ENCODE data around the gene NMT1.
"Not testable (repeated sequence)": the region's sequence is repeated elsewhere in the genome, so short reads cannot be mapped to it uniquely, and the experiment has no call there.

NMT1 gene

GRCh38 chr17:45123930-45124796 lies 63.0 kb downstream of the NMT1 start:
- peak; percentile 8 for DNase-seq

GRCh38 chr17:45124797-45125122 lies 63.6 kb downstream of the NMT1 start:
- DNase-seq = not testable (repeated sequence)

GRCh38 chr17:45125509-45125908 lies 64.4 kb downstream of the NMT1 start:
- DNase-seq = no peak

GRCh38 chr17:45127207-45127547 lies 66.1 kb downstream of the NMT1 start:
- DNase-seq = no peak

GRCh38 chr17:45127548-45128300 lies 66.6 kb downstream of the NMT1 start:
- no peak for DNase-seq

GRCh38 chr17:45128331-45128730 lies 67.2 kb downstream of the NMT1 start:
- DNase-seq = no peak

- DNase-seq = no peak
These were observed 67.9 kb downstream of the NMT1 start for GRCh38 chr17:45128989-45129388.

- no peak for DNase-seq
These were observed 68.4 kb downstream of the NMT1 start for GRCh38 chr17:45129426-45129939.

- no peak for DNase-seq
These were observed 69.0 kb downstream of the NMT1 start for GRCh38 chr17:45129940-45130680.

- no peak for DNase-seq
These were observed 69.8 kb downstream of the NMT1 start for GRCh38 chr17:45130681-45131615.

- DNase-seq = no peak
These were observed 70.7 kb downstream of the NMT1 start for GRCh38 chr17:45131616-45132319.

GRCh38 chr17:45132320-45132571 lies 71.1 kb downstream of the NMT1 start, which contains the start of gene PLCD3:
Gene PLCD3, minus strand, starts transcription at chr17:45132515. Its CDS starts 105 bp downstream, at chr17:45132410.
- DNase-seq = no peak

- DNase-seq = peak; percentile 76
These were observed 71.7 kb downstream of the NMT1 start for GRCh38 chr17:45132572-45133463.

GRCh38 chr17:45135192-45135977 lies 74.3 kb downstream of the NMT1 start, which contains the start of gene ACBD4:
Gene ACBD4, plus strand, starts transcription at chr17:45135687. Its CDS starts 458 bp downstream, at chr17:45136145.
- DNase-seq = peak; percentile 91

GRCh38 chr17:45135978-45136791 lies 75.1 kb downstream of the NMT1 start:
- DNase-seq = no peak

GRCh38 chr17:45136846-45137560 lies 75.9 kb downstream of the NMT1 start:
- DNase-seq = no peak

- DNase-seq = no peak
These were observed 76.6 kb downstream of the NMT1 start for GRCh38 chr17:45137561-45138305.
